Skeletal muscle tissue (tissue), 4 donors: ENCODE measurements around the gene PTPRN2. TPM values are rescaled to one million over a fixed set of nuclear protein-coding genes. Genes with fewer than 3 reads are reported as not detected.
"Not testable (repeated sequence)": the region's sequence is repeated elsewhere in the genome, so short reads cannot be mapped to it uniquely, and the experiment has no call there.

Experiments used
- H3K27ac ChIP-seq: one replicate; pipeline ENCODE4 v1.7.0; 2013; ENCODE audit warnings: mild to moderate bottlenecking, low read depth, low read length, inconsistent platforms
- H3K27me3 ChIP-seq, 3 donors: one replicate each; pipeline ENCODE4 v1.7.0; 2013; ENCODE audit warnings: low read length in 3 of 3; ENCODE audit not compliant: control insufficient read depth in 3 of 3, insufficient read depth in 3 of 3
- H3K36me3 ChIP-seq, 3 donors: one replicate each; pipeline ENCODE4 v1.7.0; 2013; ENCODE audit warnings: low read length in 3 of 3; ENCODE audit not compliant: control insufficient read depth in 3 of 3, insufficient read depth in 3 of 3
- H3K4me1 ChIP-seq, 3 donors: one replicate each; pipeline ENCODE4 v1.7.0; 2013; ENCODE audit warnings: low read length in 3 of 3, mild to moderate bottlenecking in 3 of 3; ENCODE audit not compliant: control insufficient read depth in 3 of 3, insufficient read depth in 3 of 3
- H3K4me3 ChIP-seq, 3 donors: one replicate each; pipeline ENCODE4 v1.7.0; 2013; ENCODE audit warnings: low read length in 3 of 3
- H3K9ac ChIP-seq, 3 donors: one replicate each; pipeline ENCODE4 v1.7.0; 2013; ENCODE audit warnings: low read length in 3 of 3, mild to moderate bottlenecking in 3 of 3, moderate library complexity in 2 of 3, low read depth in 1 of 3
- H3K9me3 ChIP-seq, 3 donors: one replicate each; pipeline ENCODE4 v1.7.0; 2013; ENCODE audit warnings: low read length in 3 of 3; ENCODE audit not compliant: control insufficient read depth in 3 of 3
- total RNA-seq: library from RNA; depleted of rRNA; stranded (reverse); fragments of >200 nt; gene quantifications from one replicate; pipeline ENCODE4 v1.2.3, GENCODE V29; 2014
- donor health status: Osteomylitis.

PTPRN2 gene
- total RNA-seq, 1 donor from 2014 or later = 1.6 TPM

- Histone ChIP-seq H3K27me3 (peaks cover 12 to 35% (median 14%) of the 10 kb centered on the region in 3 donors), H3K9ac (no peak overlapping the region), H3K9me3 (no peaks in the 10 kb centered on the region), H3K4me1 (no peaks in the 10 kb centered on the region), H3K36me3 (no peaks in the 10 kb centered on the region), H3K27ac (no peak overlapping the region), H3K4me3 (no peak overlapping the region)
These were observed 603.0 kb downstream of the PTPRN2 start for GRCh38 chr7:157984423-157985163.

GRCh38 chr7:157983502-157984422, 603.9 kb downstream of the PTPRN2 start:
- Histone ChIP-seq H3K27ac (no peak overlapping the region), H3K9ac (no peak overlapping the region), H3K9me3 (no peaks in the 10 kb centered on the region), H3K27me3 (peaks cover 12 to 32% (median 14%) of the 10 kb centered on the region in 3 donors), H3K4me1 (no peaks in the 10 kb centered on the region), H3K4me3 (no peak overlapping the region), H3K36me3 (no peaks in the 10 kb centered on the region)

- Histone ChIP-seq H3K4me1 (no peaks in the 10 kb centered on the region), H3K36me3 (no peaks in the 10 kb centered on the region), H3K27me3 (peaks cover 4 to 18% (median 8%) of the 10 kb centered on the region in 3 donors), H3K4me3 (no peak overlapping the region), H3K27ac (no peak overlapping the region), H3K9me3 (no peaks in the 10 kb centered on the region), H3K9ac (no peak overlapping the region)
These were observed 605.8 kb downstream of the PTPRN2 start for GRCh38 chr7:157981778-157982177.

- Histone ChIP-seq H3K27ac (no peak overlapping the region), H3K4me1 (no peaks in the 10 kb centered on the region), H3K9ac (no peak overlapping the region), H3K36me3 (no peaks in the 10 kb centered on the region), H3K27me3 (peaks cover 2 to 9% (median 4%) of the 10 kb centered on the region in 3 donors), H3K4me3 (no peak overlapping the region), H3K9me3 (peaks cover 0 to 1% (median 0%) of the 10 kb centered on the region in 3 donors)
These were observed 606.8 kb downstream of the PTPRN2 start for GRCh38 chr7:157980774-157981173.

- H3K36me3 ChIP-seq, H3K9ac ChIP-seq, H3K27me3 ChIP-seq, H3K4me3 ChIP-seq, H3K9me3 ChIP-seq, H3K4me1 ChIP-seq, H3K27ac ChIP-seq: not testable (repeated sequence)
These were observed 607.3 kb downstream of the PTPRN2 start for GRCh38 chr7:157980341-157980731.

GRCh38 chr7:157979636-157980340, 607.8 kb downstream of the PTPRN2 start:
- Histone ChIP-seq H3K4me1 (no peaks in the 10 kb centered on the region), H3K36me3 (no peaks in the 10 kb centered on the region), H3K27ac (no peak overlapping the region), H3K4me3 (no peak overlapping the region), H3K27me3 (peaks cover 2 to 8% (median 4%) of the 10 kb centered on the region in 3 donors), H3K9ac (no peak overlapping the region), H3K9me3 (peaks cover 0 to 6% (median 0%) of the 10 kb centered on the region in 3 donors)

- no peaks in the 10 kb centered on the region for H3K36me3 ChIP-seq
- no peak overlapping the region for H3K4me3 ChIP-seq
- no peak overlapping the region for H3K27ac ChIP-seq
- H3K9ac ChIP-seq = no peak overlapping the region
- H3K27me3 ChIP-seq = peaks cover 2 to 8% (median 4%) of the 10 kb centered on the region in 3 donors
- H3K4me1 ChIP-seq = no peaks in the 10 kb centered on the region
- H3K9me3 ChIP-seq = peaks cover 0 to 13% (median 5%) of the 10 kb centered on the region in 3 donors
These were observed 608.9 kb downstream of the PTPRN2 start for GRCh38 chr7:157978766-157979165.

- Histone ChIP-seq H3K27me3 (peaks cover 2 to 8% (median 4%) of the 10 kb centered on the region in 3 donors), H3K27ac (no peak overlapping the region), H3K9ac (no peak overlapping the region), H3K36me3 (no peaks in the 10 kb centered on the region), H3K4me3 (no peak overlapping the region), H3K9me3 (peaks cover 0 to 13% (median 5%) of the 10 kb centered on the region in 3 donors), H3K4me1 (no peaks in the 10 kb centered on the region)
These were observed 609.7 kb downstream of the PTPRN2 start for GRCh38 chr7:157977717-157978496.

GRCh38 chr7:157977306-157977705, 610.3 kb downstream of the PTPRN2 start:
- H3K9ac ChIP-seq = no peak overlapping the region
- H3K4me1 ChIP-seq = no peaks in the 10 kb centered on the region
- no peaks in the 10 kb centered on the region for H3K36me3 ChIP-seq
- peaks cover 0 to 13% (median 5%) of the 10 kb centered on the region in 3 donors for H3K9me3 ChIP-seq
- peaks cover 2 to 8% (median 4%) of the 10 kb centered on the region in 3 donors for H3K27me3 ChIP-seq
- no peak overlapping the region for H3K27ac ChIP-seq
- no peak overlapping the region for H3K4me3 ChIP-seq
